Right lobe of liver (tissue), 4 donors: ENCODE results near the gene TLE2.

Experiments
- POLR2A ChIP-seq: fragments of 450-650 bp; IDR thresholded peaks from one replicate; pipeline ENCODE4 v1.6.1; 2017; ENCODE audit warnings: antibody characterized with exemption, mild to moderate bottlenecking
- TF ChIP-seq, protein P1 (sequence below), 4 donors: fragments of 200-600 bp in 3 of 4; fragments of 450-650 bp in 1 of 4; IDR thresholded peaks; one replicate each; pipeline versions ENCODE4 v1.5.1 to v1.8.0; 2016 to 2022; ENCODE audit warnings: antibody characterized with exemption in 4 of 4, mild to moderate bottlenecking in 2 of 4
- donor health status: DM: no; HTN: no; CAD: no.
- donor health status: DM: no; HTN: no; CAD: no.
- donor health status: DM: no; HTN: yes; CAD: no.

DNA sequence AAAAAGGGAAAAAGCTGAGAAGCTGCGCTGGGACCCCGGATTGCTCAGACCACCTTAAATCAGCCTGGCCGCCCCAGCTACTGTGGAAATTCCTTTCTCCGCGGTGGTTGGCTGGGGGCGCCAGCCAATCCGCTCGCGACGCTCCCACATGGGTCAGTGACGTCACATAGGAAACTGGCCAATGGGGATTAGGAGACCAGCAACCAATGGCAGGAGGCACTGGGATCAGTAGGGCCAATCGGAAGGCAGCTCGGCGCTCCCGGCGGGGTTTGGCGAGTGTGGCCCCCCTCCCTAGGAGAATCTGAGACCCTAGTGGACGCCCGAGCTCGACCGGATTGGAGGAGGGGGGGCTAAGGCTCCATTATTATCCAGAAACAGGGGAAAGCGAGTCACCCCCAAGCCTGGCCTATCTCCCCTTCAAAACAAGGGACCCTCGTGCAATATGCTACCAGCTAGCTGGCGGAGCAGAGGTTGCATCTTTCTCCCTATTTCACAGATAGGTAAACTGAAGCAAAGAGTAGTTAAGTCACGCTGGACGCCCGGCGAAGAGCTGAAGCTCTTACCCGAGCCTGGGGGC is 6.5 kb upstream of the TLE2 start:
- TF ChIP-seq, protein P1, sequence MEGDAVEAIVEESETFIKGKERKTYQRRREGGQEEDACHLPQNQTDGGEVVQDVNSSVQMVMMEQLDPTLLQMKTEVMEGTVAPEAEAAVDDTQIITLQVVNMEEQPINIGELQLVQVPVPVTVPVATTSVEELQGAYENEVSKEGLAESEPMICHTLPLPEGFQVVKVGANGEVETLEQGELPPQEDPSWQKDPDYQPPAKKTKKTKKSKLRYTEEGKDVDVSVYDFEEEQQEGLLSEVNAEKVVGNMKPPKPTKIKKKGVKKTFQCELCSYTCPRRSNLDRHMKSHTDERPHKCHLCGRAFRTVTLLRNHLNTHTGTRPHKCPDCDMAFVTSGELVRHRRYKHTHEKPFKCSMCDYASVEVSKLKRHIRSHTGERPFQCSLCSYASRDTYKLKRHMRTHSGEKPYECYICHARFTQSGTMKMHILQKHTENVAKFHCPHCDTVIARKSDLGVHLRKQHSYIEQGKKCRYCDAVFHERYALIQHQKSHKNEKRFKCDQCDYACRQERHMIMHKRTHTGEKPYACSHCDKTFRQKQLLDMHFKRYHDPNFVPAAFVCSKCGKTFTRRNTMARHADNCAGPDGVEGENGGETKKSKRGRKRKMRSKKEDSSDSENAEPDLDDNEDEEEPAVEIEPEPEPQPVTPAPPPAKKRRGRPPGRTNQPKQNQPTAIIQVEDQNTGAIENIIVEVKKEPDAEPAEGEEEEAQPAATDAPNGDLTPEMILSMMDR (IDR thresholded peaks at IDR 0.05): no peak
- TF ChIP-seq POLR2A: peak; percentile 38
